CD8-positive, alpha-beta memory T cell (primary cell): Measurements from ENCODE around the gene KIF3A. TPM values are rescaled to one million over a fixed set of nuclear protein-coding genes. Genes with fewer than 3 reads are reported as not detected.

Experiments
- CTCF ChIA-PET: fragments of 350-600 bp; sonication (Branson Sonifier 250); formaldehyde crosslinking; loops from one replicate; lab custom pipeline; 2021; ENCODE audit warnings: antibody characterized with exemption; lab: Charles Lee
- POLR2A ChIA-PET: fragments of 350-600 bp; sonication (Branson Sonifier 250); formaldehyde crosslinking; loops from one replicate; lab custom pipeline; 2021; ENCODE audit warnings: antibody characterized with exemption; lab: Charles Lee
- DNase-seq, 5 donors: peaks; one replicate each; pipeline versions ENCODE4 v3.0.0 to v3.0.0-alpha.2; 2020 to 2022; ENCODE audit warnings: mixed read lengths in 1 of 5
- H3K27ac ChIP-seq: one replicate; pipeline ENCODE4 v1.7.0; 2013; ENCODE audit warnings: low read depth, mild to moderate bottlenecking, low read length, moderate library complexity
- H3K27me3 ChIP-seq: 2 replicates; pipeline ENCODE4 v1.7.0; 2013; ENCODE audit warnings: low read length, mild to moderate bottlenecking; ENCODE audit not compliant: insufficient read depth, poor library complexity, severe bottlenecking
- H3K36me3 ChIP-seq: 2 replicates; pipeline ENCODE4 v1.7.0; 2013; ENCODE audit warnings: mild to moderate bottlenecking, low read length, moderate library complexity; ENCODE audit not compliant: insufficient read depth
- H3K4me1 ChIP-seq: 2 replicates; pipeline ENCODE4 v1.7.0; 2013; ENCODE audit warnings: mild to moderate bottlenecking, low read length, moderate library complexity; ENCODE audit not compliant: insufficient read depth
- H3K4me3 ChIP-seq: 2 replicates; pipeline ENCODE4 v1.7.0; 2013; ENCODE audit warnings: mild to moderate bottlenecking, low read length
- H3K9me3 ChIP-seq: 2 replicates; pipeline ENCODE4 v1.7.0; 2013; ENCODE audit warnings: mild to moderate bottlenecking, low read length
- H3K27ac Mint-ChIP-seq, 8 donors: one replicate each; pipeline ENCODE4 v1.8.0; 2020 to 2021; ENCODE audit warnings: mixed read lengths in 8 of 8, mild to moderate bottlenecking in 6 of 8, inconsistent platforms in 3 of 8, moderate library complexity in 3 of 8
- H3K27me3 Mint-ChIP-seq, 2 donors: one replicate each; pipeline ENCODE4 v1.8.0; 2020 to 2021; ENCODE audit warnings: mixed read lengths in 2 of 2, mild to moderate bottlenecking in 1 of 2, moderate library complexity in 1 of 2
- H3K36me3 Mint-ChIP-seq, 3 donors: one replicate each; pipeline ENCODE4 v1.8.0; 2020 to 2021; ENCODE audit warnings: mixed read lengths in 3 of 3, inconsistent platforms in 1 of 3, mild to moderate bottlenecking in 1 of 3
- H3K4me1 Mint-ChIP-seq, 3 donors: one replicate each; pipeline ENCODE4 v1.8.0; 2020 to 2021; ENCODE audit warnings: mixed read lengths in 3 of 3, inconsistent platforms in 1 of 3, mild to moderate bottlenecking in 1 of 3
- H3K4me3 Mint-ChIP-seq, 7 donors: one replicate each; pipeline ENCODE4 v1.8.0; 2020 to 2021; ENCODE audit warnings: mixed read lengths in 7 of 7, mild to moderate bottlenecking in 6 of 7, moderate library complexity in 4 of 7, inconsistent platforms in 2 of 7
- H3K9me3 Mint-ChIP-seq, 5 donors: one replicate each; pipeline ENCODE4 v1.8.0; 2020 to 2022; ENCODE audit warnings: mixed read lengths in 5 of 5, mild to moderate bottlenecking in 3 of 5, moderate library complexity in 2 of 5, inconsistent platforms in 1 of 5
- polyA plus RNA-seq: library from polyadenylated mRNA; unstranded; fragments of 300-500 nt; fragmentation: Illumina TruSeq; gene quantifications from one replicate; pipeline ENCODE4 v1.2.3, GENCODE V29; 2021
- total RNA-seq, 2 experiments: library from RNA; stranded (reverse); gene quantifications; one replicate each; pipeline ENCODE4 v1.2.3, GENCODE V29; 2021

The KIF3A gene
- total and polyA plus RNA-seq, 3 experiments from 2014 or later, result 15.9 to 23.3 (median 21.1) TPM

DNA sequence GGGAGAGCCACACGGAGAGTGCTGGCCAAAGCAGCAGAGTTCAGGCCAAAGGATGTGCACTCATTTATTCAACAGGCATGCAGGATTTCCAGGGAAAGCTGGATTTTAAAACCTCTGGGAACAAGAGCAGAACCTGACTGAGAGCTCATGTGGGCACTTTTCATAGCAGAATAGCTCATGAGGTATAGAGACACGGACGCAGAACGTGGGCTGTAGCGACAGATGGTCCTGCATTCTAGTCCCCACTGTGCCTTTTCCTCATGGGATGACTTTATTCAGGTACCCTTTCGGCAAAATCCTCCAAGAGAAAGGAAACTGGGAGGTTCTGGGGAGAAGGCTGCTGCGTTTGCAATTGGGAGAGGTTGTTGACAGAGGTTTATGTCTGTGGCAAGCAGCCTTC, 58.2 kb downstream of the KIF3A start:
- Histone ChIP-seq H3K36me3 (no peaks in the 10 kb centered on the region), H3K4me3 (no peak overlapping the region), H3K4me1 (peaks cover 9% of the 10 kb centered on the region), H3K9me3 (no peaks in the 10 kb centered on the region), H3K27ac (no peak overlapping the region), H3K27me3 (no peaks in the 10 kb centered on the region)
- no peak for DNase-seq
- Mint-ChIP-seq H3K4me1 (peaks cover 15 to 27% (median 27%) of the 10 kb centered on the region in 3 donors), H3K4me3 (no peak overlapping the region), H3K36me3 (peaks cover 0 to 2% (median 0%) of the 10 kb centered on the region in 3 donors), H3K27ac (peak overlapping the region in 1 of 8 donors; percentile 38), H3K27me3 (no peaks in the 10 kb centered on the region), H3K9me3 (no peaks in the 10 kb centered on the region)
- ChIA-PET POLR2A (no interaction called here), CTCF (no interaction called here)

DNA sequence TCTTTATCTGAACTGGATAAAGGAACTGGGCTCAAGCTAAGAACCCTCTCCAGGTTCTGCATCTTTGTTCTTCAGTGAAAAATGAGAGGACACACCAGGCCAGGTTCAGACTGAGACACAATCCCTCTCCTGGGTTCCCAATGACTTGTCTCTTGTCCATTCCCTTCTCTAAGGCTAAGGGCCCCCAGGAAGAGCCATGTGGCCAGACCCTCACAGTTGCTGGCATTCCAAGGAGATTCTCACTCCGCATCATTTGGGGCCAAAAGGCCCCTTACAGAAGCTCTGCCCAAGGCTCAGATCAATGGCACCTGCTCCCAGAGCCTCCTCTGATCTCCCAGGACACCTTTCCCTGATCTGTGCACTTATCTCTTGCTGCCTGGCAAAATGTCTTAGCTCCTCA, 58.6 kb downstream of the KIF3A start:
- Histone ChIP-seq H3K4me1 (peaks cover 9% of the 10 kb centered on the region), H3K4me3 (no peak overlapping the region), H3K27me3 (no peaks in the 10 kb centered on the region), H3K9me3 (no peaks in the 10 kb centered on the region), H3K27ac (no peak overlapping the region), H3K36me3 (no peaks in the 10 kb centered on the region)
- POLR2A ChIA-PET, result no interaction called here
- Mint-ChIP-seq H3K27ac (no peak overlapping the region), H3K4me3 (no peak overlapping the region), H3K9me3 (no peaks in the 10 kb centered on the region), H3K4me1 (peaks cover 18 to 31% (median 30%) of the 10 kb centered on the region in 3 donors), H3K27me3 (no peaks in the 10 kb centered on the region), H3K36me3 (peaks cover 0 to 2% (median 0%) of the 10 kb centered on the region in 3 donors)
- CTCF ChIA-PET, result no interaction called here
- no peak for DNase-seq

DNA sequence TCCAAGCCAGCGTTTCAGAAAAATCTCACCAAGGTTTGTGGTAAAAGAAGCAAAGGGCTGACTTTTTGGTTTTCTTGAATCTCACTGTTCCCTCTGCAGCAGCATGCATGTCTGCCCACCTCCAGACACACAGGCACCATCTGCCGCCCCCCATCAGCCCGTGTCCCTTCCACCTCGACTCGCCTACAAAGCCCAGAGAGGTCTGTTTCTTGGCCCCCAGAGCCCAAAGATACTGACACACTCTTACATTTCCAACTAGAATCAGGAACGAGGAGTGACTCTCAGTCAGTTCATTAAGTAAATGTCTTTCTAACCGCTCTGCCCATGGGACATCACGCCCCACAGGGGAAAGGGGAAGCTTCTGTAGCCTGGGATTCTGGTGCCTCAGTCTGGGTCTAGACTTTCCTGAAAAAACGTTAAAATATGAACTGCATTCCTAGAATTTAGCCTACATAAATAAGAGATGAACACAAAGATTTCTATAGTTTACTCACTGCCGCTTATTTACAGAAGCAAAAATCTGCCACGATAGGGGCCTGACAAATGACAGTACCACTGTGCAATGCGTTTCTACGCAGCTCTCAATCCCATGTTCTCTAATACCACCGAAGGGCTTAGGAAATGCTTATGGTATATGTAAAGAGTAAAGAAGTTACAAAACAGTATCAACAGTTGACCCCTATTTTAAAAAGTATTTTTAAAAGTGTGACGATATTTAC, 59.5 kb downstream of the KIF3A start:
- Histone ChIP-seq H3K27me3 (no peaks in the 10 kb centered on the region), H3K4me3 (no peak overlapping the region), H3K36me3 (no peaks in the 10 kb centered on the region), H3K9me3 (no peaks in the 10 kb centered on the region), H3K27ac (no peak overlapping the region), H3K4me1 (peaks cover 9% of the 10 kb centered on the region)
- DNase-seq, result no peak
- H3K4me1 Mint-ChIP-seq, result peaks cover 18 to 37% (median 36%) of the 10 kb centered on the region in 3 donors
- peaks cover 0 to 2% (median 0%) of the 10 kb centered on the region in 3 donors for H3K36me3 Mint-ChIP-seq
- ChIA-PET POLR2A (no interaction called here), CTCF (no interaction called here)
- no peak overlapping the region for H3K4me3 Mint-ChIP-seq
- H3K27me3 Mint-ChIP-seq, result peaks cover 0 to under 1% of the 10 kb centered on the region in 2 donors
- H3K27ac Mint-ChIP-seq, result peak overlapping the region in 2 of 8 donors; percentile 23 to 64
- no peaks in the 10 kb centered on the region for H3K9me3 Mint-ChIP-seq

DNA sequence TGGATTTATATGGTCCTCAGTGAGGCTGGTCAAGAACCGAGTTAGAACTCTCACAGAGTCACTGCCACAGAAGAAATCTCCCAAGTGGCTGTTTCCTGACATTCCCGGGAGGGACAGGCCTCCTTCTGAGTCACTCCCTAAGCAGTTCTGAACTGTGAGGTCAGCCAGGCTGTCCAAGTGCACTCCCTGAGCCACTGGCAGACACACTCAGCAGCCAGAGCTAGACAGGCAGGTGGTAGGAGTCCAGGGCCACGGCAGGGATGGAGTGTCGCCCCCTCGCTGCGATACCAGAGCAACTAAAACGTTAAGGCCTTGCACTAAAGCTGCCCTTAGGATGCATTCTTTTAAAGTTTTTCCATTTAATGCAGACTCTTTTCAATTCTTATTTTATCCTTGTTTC, 60.2 kb downstream of the KIF3A start:
- no peaks in the 10 kb centered on the region for H3K27me3 ChIP-seq
- no peak overlapping the region for H3K27ac ChIP-seq
- Mint-ChIP-seq H3K27me3 (peaks cover 0 to 1% of the 10 kb centered on the region in 2 donors), H3K4me3 (no peak overlapping the region), H3K4me1 (peaks cover 18 to 37% (median 36%) of the 10 kb centered on the region in 3 donors), H3K36me3 (peaks cover 0 to 2% (median 0%) of the 10 kb centered on the region in 3 donors), H3K27ac (peak overlapping the region in 2 of 8 donors; percentile 28 to 64), H3K9me3 (no peaks in the 10 kb centered on the region)
- H3K36me3 ChIP-seq, result no peaks in the 10 kb centered on the region
- CTCF ChIA-PET, result no interaction called here
- H3K4me3 ChIP-seq, result no peak overlapping the region
- H3K4me1 ChIP-seq, result peaks cover 9% of the 10 kb centered on the region
- no peaks in the 10 kb centered on the region for H3K9me3 ChIP-seq
- no peak for DNase-seq
- POLR2A ChIA-PET, result no interaction called here

DNA sequence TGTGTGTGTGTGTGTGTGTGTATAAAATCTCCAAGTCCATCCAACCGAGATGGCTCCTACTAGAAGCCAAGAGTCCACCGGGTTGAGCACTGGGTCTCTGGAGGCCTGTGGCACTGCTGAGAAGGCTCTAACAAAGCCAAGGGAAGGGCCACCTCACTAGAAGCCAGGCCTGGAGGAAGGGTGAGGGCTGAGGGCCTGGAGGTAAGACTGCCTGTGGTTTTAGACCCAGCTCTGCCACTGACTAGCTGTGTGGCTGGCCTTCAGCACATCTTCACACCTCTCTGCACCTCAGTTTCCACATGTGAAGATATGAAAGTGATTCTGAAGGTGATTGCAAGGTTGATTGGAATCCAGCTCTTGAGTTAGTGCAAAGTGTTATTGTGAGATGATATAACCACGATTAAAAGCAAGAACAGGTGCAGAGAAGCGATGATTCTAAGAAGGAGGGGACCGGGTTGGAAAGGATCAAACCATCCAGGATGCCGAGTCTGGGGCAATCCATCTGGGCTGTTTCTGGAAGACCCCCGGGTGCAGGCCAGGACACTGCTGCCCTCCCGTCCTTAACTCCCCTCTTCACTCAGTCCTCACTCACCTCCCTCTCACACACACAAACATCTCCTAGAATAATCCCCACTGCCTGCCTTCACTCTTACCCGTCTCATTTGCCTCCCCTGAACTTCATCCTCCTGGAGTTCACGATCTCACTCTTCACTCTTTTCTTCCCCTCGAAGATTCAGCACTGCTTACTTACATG, 61.2 kb downstream of the KIF3A start:
- Histone ChIP-seq H3K4me1 (peaks cover 9% of the 10 kb centered on the region), H3K4me3 (no peak overlapping the region), H3K36me3 (no peaks in the 10 kb centered on the region), H3K27me3 (no peaks in the 10 kb centered on the region), H3K27ac (no peak overlapping the region), H3K9me3 (no peaks in the 10 kb centered on the region)
- CTCF ChIA-PET, result no interaction called here
- no peaks in the 10 kb centered on the region for H3K9me3 Mint-ChIP-seq
- H3K27me3 Mint-ChIP-seq, result peaks cover 0 to 3% of the 10 kb centered on the region in 2 donors
- DNase-seq, result no peak
- peak overlapping the region in 3 of 7 donors; percentile 10 to 62 (median 20) for H3K4me3 Mint-ChIP-seq
- POLR2A ChIA-PET, result no interaction called here
- no peaks in the 10 kb centered on the region for H3K36me3 Mint-ChIP-seq
- H3K4me1 Mint-ChIP-seq, result peaks cover 18 to 37% (median 36%) of the 10 kb centered on the region in 3 donors
- H3K27ac Mint-ChIP-seq, result peak overlapping the region in 7 of 8 donors; percentile 28 to 97 (median 59)

DNA sequence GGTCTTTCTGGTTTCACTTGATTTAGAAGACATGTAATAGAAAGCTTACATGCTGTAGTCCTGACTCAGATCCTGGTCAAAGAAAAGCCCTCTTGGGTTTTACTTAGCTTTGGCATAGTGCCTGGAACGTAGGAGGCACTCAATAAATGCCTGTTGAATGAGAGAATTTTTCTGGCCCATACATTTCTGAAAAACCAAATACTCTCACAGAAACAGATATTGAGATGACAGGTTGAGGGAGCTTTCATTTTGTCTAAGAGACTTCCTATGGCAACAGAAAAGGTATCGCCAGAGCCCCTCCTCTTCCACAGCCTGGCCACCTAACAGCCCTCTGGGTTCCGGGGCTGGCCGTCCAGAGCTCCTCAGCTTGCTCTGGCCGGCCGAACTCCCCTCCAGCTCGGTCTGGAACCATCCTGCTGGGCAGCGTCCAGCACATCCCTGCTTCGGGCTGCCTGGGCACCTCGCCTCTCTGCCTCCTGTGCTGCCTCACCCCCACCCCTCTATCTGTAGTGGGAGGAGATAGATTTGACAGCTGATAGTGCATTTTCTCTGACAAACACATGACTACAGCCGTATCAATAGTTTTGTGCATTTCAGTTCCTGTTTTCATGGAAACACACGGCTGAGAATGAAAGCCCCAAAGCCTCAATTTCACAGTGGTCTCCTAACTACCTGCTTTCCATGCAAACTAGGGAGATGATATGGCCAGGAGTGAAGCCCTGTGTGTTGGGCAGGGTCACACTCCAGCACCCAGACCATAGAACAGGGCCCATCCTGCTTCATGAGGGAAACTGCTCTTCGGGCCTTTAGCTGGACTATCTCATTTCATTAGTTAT, 62.5 kb downstream of the KIF3A start:
- no peaks in the 10 kb centered on the region for H3K36me3 ChIP-seq
- no peak for DNase-seq
- Mint-ChIP-seq H3K27me3 (peaks cover 0 to 5% of the 10 kb centered on the region in 2 donors), H3K4me3 (peak overlapping the region; percentile 46 to 88 (median 59)), H3K27ac (peak overlapping the region in 7 of 8 donors; percentile 27 to 97 (median 78)), H3K36me3 (no peaks in the 10 kb centered on the region), H3K4me1 (peaks cover 18 to 37% (median 36%) of the 10 kb centered on the region in 3 donors), H3K9me3 (no peaks in the 10 kb centered on the region)
- POLR2A ChIA-PET, result no interaction called here
- H3K4me1 ChIP-seq, result peaks cover 9% of the 10 kb centered on the region
- H3K27me3 ChIP-seq, result no peaks in the 10 kb centered on the region
- H3K4me3 ChIP-seq, result no peak overlapping the region
- CTCF ChIA-PET, result no interaction called here
- H3K27ac ChIP-seq, result peak overlapping the region; percentile 28
- H3K9me3 ChIP-seq, result no peaks in the 10 kb centered on the region

DNA sequence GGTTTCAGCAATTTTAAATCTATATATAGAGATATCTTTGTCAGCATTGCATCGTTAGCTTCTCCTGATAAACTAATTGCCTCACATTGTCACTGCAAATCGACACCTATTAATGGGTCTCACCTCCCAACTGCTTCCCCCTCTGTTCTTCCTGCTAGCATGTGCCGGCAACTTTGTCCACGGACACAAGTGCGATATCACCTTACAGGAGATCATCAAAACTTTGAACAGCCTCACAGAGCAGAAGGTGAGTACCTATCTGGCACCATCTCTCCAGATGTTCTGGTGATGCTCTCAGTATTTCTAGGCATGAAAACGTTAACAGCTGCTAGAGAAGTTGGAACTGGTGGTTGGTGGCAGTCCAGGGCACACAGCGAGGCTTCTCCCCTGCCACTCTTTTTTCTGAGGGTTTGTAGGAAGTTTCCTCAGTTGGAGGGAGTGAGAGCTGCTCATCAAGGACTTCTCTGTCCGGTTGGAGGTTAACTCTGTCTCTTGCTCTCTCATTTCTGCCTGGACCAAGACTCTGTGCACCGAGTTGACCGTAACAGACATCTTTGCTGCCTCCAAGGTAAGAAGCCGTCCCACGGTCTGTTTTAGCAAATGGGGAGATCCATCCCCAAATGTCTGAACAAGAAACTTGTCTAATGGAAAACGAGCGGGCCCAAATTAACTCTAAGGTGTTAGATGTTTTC, 63.3 kb downstream of the KIF3A start, which contains the start of gene IL4:
Gene IL4 (plus strand): TSS at position 51 of the 692 bp plus-strand sequence. CDS start 62 bp downstream, at position 113.
- Mint-ChIP-seq H3K4me1 (peaks cover 18 to 37% (median 36%) of the 10 kb centered on the region in 3 donors), H3K9me3 (no peaks in the 10 kb centered on the region), H3K27me3 (peaks cover 0 to 5% of the 10 kb centered on the region in 2 donors), H3K36me3 (no peaks in the 10 kb centered on the region), H3K4me3 (peak within 1 kb of the TSS; percentile 42 to 88 (median 59)), H3K27ac (peak within 1 kb of the TSS; percentile 27 to 97 (median 74))
- Histone ChIP-seq H3K27me3 (no peaks in the 10 kb centered on the region), H3K4me3 (no peak within 1 kb of the TSS), H3K27ac (peak within 1 kb of the TSS; percentile 28), H3K36me3 (no peaks in the 10 kb centered on the region), H3K9me3 (no peaks in the 10 kb centered on the region), H3K4me1 (peaks cover 9% of the 10 kb centered on the region)
- no peak for DNase-seq
- ChIA-PET CTCF (no interaction called here), POLR2A (no interaction called here)
